ENCODE results near the gene RETN.

RETN gene

GRCh38 chr19:7631577-7631976, 37.3 kb upstream of the RETN start:
- TF ChIP-seq MAX (IDR thresholded peaks at IDR 0.05; ENCODE audit: low read depth, low read length) (no peak), CTCF (IDR thresholded peaks at IDR 0.05; ENCODE audit: low read depth, low read length) (no peak), POLR2A (IDR thresholded peaks at IDR 0.05; ENCODE audit: extremely low read depth, insufficient read length) (no peak), MYC (IDR thresholded peaks at IDR 0.05; ENCODE audit: low read depth, low read length) (no peak)
- no peak for DNase-seq (ENCODE audit: low read depth)
- H3K4me3 ChIP-seq (ENCODE audit: low read depth, low read length): no peak overlapping the region

- no peak for DNase-seq (ENCODE audit: low read depth)
- TF ChIP-seq CTCF (IDR thresholded peaks at IDR 0.05; ENCODE audit: low read depth, low read length) (no peak), MYC (IDR thresholded peaks at IDR 0.05; ENCODE audit: low read depth, low read length) (no peak), POLR2A (IDR thresholded peaks at IDR 0.05; ENCODE audit: extremely low read depth, insufficient read length) (no peak), MAX (IDR thresholded peaks at IDR 0.05; ENCODE audit: low read depth, low read length) (no peak)
- no peak overlapping the region for H3K4me3 ChIP-seq (ENCODE audit: low read depth, low read length)
Measured at GRCh38 chr19:7632340-7633203, 36.3 kb upstream of the RETN start.

GRCh38 chr19:7633698-7634097, 35.2 kb upstream of the RETN start, which contains the start of gene PCP2:
Gene PCP2 (minus strand): TSS chr19:7633719. CDS start chr19:7633457, 262 bp downstream.
- no peak for DNase-seq (ENCODE audit: low read depth)
- H3K4me3 ChIP-seq (ENCODE audit: low read depth, low read length): no peak within 1 kb of the TSS
- TF ChIP-seq MYC (IDR thresholded peaks at IDR 0.05; ENCODE audit: low read depth, low read length) (no peak), MAX (IDR thresholded peaks at IDR 0.05; ENCODE audit: low read depth, low read length) (no peak), CTCF (IDR thresholded peaks at IDR 0.05; ENCODE audit: low read depth, low read length) (no peak), POLR2A (IDR thresholded peaks at IDR 0.05; ENCODE audit: extremely low read depth, insufficient read length) (no peak)

GRCh38 chr19:7635670-7636069, 33.2 kb upstream of the RETN start:
- TF ChIP-seq MYC (IDR thresholded peaks at IDR 0.05; ENCODE audit: low read depth, low read length): no peak
- TF ChIP-seq POLR2A (IDR thresholded peaks at IDR 0.05; ENCODE audit: extremely low read depth, insufficient read length): no peak
- TF ChIP-seq MAX (IDR thresholded peaks at IDR 0.05; ENCODE audit: low read depth, low read length): no peak
- no peak for TF ChIP-seq CTCF (IDR thresholded peaks at IDR 0.05; ENCODE audit: low read depth, low read length)
- peak overlapping the region; percentile 83 for H3K4me3 ChIP-seq (ENCODE audit: low read depth, low read length)
- DNase-seq (ENCODE audit: low read depth): no peak

GRCh38 chr19:7636317-7636690, 32.5 kb upstream of the RETN start:
- TF ChIP-seq MYC (IDR thresholded peaks at IDR 0.05; ENCODE audit: low read depth, low read length) (peak; percentile 83), CTCF (IDR thresholded peaks at IDR 0.05; ENCODE audit: low read depth, low read length) (no peak), MAX (IDR thresholded peaks at IDR 0.05; ENCODE audit: low read depth, low read length) (peak; percentile 81), POLR2A (IDR thresholded peaks at IDR 0.05; ENCODE audit: extremely low read depth, insufficient read length) (no peak)
- peak overlapping the region; percentile 83 for H3K4me3 ChIP-seq (ENCODE audit: low read depth, low read length)
- DNase-seq (ENCODE audit: low read depth): peak; percentile 81
